Uterus (tissue), 2 donors: ENCODE results near the gene CDK15.

Experiments used
- CTCF ChIP-seq, 4 experiments: fragments of 200-600 bp in 2 of 4; fragments of 450-650 bp in 2 of 4; sonication (generic) in 2 of 4; IDR thresholded peaks; one replicate each; pipeline ENCODE4 v1.5.1; 2016 to 2019; ENCODE audit warnings: antibody characterized with exemption in 4 of 4, mild to moderate bottlenecking in 2 of 4, moderate library complexity in 1 of 4
- POLR2A ChIP-seq, 2 donors: fragments of 450-650 bp; IDR thresholded peaks; one replicate each; pipeline ENCODE4 v1.6.1; 2016; ENCODE audit warnings: antibody characterized with exemption in 2 of 2, mild to moderate bottlenecking in 1 of 2, moderate library complexity in 1 of 2

- TF ChIP-seq POLR2A (IDR thresholded peaks at IDR 0.05) (no peak), CTCF (IDR thresholded peaks at IDR 0.05) (no peak)
These were observed 124.5 kb downstream of the CDK15 start for GRCh38 chr2:201930831-201931230.
